PC-9 (cell line): ENCODE data around the gene TMEM151A. TPM values are rescaled to one million over a fixed set of nuclear protein-coding genes. Genes with fewer than 3 reads are reported as not detected.

Source experiments
- BruUV-seq: library from RNA; stranded (reverse); fragments of 400-500 nt; replicated peaks from 2 replicates; lab custom pipeline; 2021; lab: Mats Ljungman, UMichigan
- CTCF ChIA-PET: fragments of 300-600 bp; sonication (Branson Sonifier 250); formaldehyde crosslinking; loops from one replicate; lab custom pipeline; 2022; ENCODE audit warnings: antibody characterized with exemption; lab: Charles Lee
- POLR2A ChIA-PET: fragments of 300-600 bp; sonication (Branson Sonifier 250); formaldehyde crosslinking; loops from one replicate; lab custom pipeline; 2022; ENCODE audit warnings: antibody characterized with exemption; ENCODE audit not compliant: unreplicated experiment; lab: Charles Lee
- DNase-seq, 2 experiments: peaks; one replicate each; pipeline versions ENCODE4 v3.0.0 to v3.0.0-alpha.2; 2015 to 2022; ENCODE audit warnings: mixed read lengths in 1 of 2
- H2AFZ ChIP-seq: fragments of 200-600 bp; sonication (generic); 2 replicates; pipeline ENCODE4 v1.8.1; 2017; ENCODE audit warnings: antibody characterized with exemption
- H3F3A ChIP-seq: fragments of 200-600 bp; sonication (generic); 2 replicates; pipeline ENCODE4 v1.8.1; 2017; ENCODE audit warnings: antibody characterized with exemption, mild to moderate bottlenecking, low read depth; ENCODE audit not compliant: insufficient read depth
- H3K27ac ChIP-seq: fragments of 200-600 bp; sonication (generic); 2 replicates; pipeline ENCODE4 v1.6.1; 2016; ENCODE audit warnings: mixed run types
- H3K27me3 ChIP-seq: fragments of 200-600 bp; sonication (generic); 2 replicates; pipeline ENCODE4 v1.6.1; 2016; ENCODE audit warnings: low read depth, mixed run types; ENCODE audit not compliant: insufficient read depth
- H3K36me3 ChIP-seq: fragments of 200-600 bp; sonication (generic); 2 replicates; pipeline ENCODE4 v1.6.1; 2016; ENCODE audit warnings: low read depth, mixed run types
- H3K4me1 ChIP-seq: fragments of 200-600 bp; sonication (generic); replicated peaks from 2 replicates; pipeline ENCODE4 v1.6.1; 2016; ENCODE audit warnings: mixed run types; ENCODE audit not compliant: insufficient read depth
- H3K4me2 ChIP-seq: fragments of 200-600 bp; sonication (generic); 2 replicates; pipeline ENCODE4 v1.6.1; 2017; ENCODE audit warnings: mixed run types
- H3K4me3 ChIP-seq: fragments of 200-600 bp; sonication (generic); 2 replicates; pipeline ENCODE4 v1.6.1; 2016; ENCODE audit warnings: mixed run types
- H3K79me2 ChIP-seq: fragments of 200-600 bp; sonication (generic); 2 replicates; pipeline ENCODE4 v1.6.1; 2017; ENCODE audit warnings: low read depth, mixed run types
- H3K9me2 ChIP-seq: fragments of 200-600 bp; sonication (generic); 2 replicates; pipeline ENCODE4 v1.8.1; 2017; ENCODE audit warnings: mild to moderate bottlenecking; ENCODE audit not compliant: insufficient read depth
- H3K9me3 ChIP-seq: fragments of 200-600 bp; sonication (generic); 2 replicates; pipeline ENCODE4 v1.8.1; 2016; ENCODE audit warnings: low read depth; ENCODE audit not compliant: insufficient read depth
- H4K20me1 ChIP-seq: fragments of 200-600 bp; sonication (generic); 2 replicates; pipeline ENCODE4 v1.8.1; 2017; ENCODE audit not compliant: insufficient read depth
- EZH2 ChIP-seq: fragments of 200-600 bp; sonication (generic); IDR thresholded peaks from 2 replicates; pipeline ENCODE4 v1.8.0; 2017; ENCODE audit warnings: antibody characterized with exemption, low read depth
- intact Hi-C: fragments of 100-400 bp; cut with micrococcal nuclease; formaldehyde crosslinking; loops from one replicate; pipeline ENCODE4 v1.10.0; 2022; ENCODE audit not compliant: unreplicated experiment
- total RNA-seq: library from RNA; stranded (reverse); gene quantifications from 2 replicates; pipeline ENCODE4 v1.2.3, GENCODE V29; 2021
- TF ChIP-seq, protein P1 (sequence below): fragments of 200-600 bp; sonication (generic); conservative IDR thresholded peaks from 2 replicates; pipeline ENCODE4 v1.6.1; 2017; ENCODE audit warnings: mixed run types, antibody characterized with exemption, mild to moderate bottlenecking, moderate library complexity

TMEM151A gene
- total RNA-seq, 1 experiment from 2014 or later, result 0.22 TPM

DNA sequence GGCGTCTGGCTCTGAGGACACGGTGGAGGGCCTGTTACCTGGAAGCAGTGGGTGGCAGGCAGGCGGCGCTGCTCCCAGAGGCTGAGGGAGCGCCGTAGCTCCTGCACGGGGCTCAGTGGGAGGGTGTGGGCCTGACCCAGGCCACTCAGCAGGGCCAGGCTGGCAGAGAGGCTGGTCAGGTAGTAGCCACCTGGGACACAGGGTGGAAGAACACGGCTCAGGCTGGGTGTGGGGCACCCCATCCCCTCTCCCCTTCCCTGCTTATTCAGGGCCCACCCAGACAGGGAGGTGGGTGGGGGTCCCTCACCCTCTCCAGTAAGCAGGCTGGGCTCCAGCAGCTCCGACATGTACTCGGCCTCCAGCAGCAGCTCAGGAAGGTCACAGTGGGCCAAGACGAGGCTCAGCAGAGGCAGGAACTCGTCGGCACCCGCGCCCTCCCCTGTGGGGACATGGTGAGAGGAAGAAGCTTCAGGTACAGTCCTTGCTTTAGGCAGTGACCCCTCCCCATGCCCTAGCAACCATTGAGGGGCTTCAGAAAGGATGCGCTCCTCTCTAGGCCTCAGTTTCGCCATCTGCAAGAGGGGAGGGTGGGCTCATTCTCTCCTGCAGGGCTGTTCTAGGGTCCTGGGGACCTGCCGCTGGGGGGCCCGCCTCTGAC lies 41.7 kb downstream of the TMEM151A start:
- H3K4me2 ChIP-seq, result no peak overlapping the region
- ChIA-PET POLR2A (no interaction called here), CTCF (no interaction called here)
- no peaks in the 10 kb centered on the region for H3K9me2 ChIP-seq
- H2AFZ ChIP-seq, result no peak overlapping the region
- peaks cover 26% of the 10 kb centered on the region; the same call in 1 of the 2 replicates for H3F3A ChIP-seq
- H3K4me3 ChIP-seq, result no peak overlapping the region
- H3K79me2 ChIP-seq, result peaks cover 8% of the 10 kb centered on the region; the same call in 1 of the 2 replicates
- no peak for DNase-seq
- peaks cover 20% of the 10 kb centered on the region for H3K4me1 ChIP-seq
- H4K20me1 ChIP-seq, result peaks cover 8% of the 10 kb centered on the region
- no peaks in the 10 kb centered on the region for H3K9me3 ChIP-seq
- intact Hi-C loops, result no loop called here
- H3K27me3 ChIP-seq, result no peaks in the 10 kb centered on the region
- no peak overlapping the region for H3K27ac ChIP-seq
- BruUV-seq, result no TSS peak
- TF ChIP-seq, protein P1, sequence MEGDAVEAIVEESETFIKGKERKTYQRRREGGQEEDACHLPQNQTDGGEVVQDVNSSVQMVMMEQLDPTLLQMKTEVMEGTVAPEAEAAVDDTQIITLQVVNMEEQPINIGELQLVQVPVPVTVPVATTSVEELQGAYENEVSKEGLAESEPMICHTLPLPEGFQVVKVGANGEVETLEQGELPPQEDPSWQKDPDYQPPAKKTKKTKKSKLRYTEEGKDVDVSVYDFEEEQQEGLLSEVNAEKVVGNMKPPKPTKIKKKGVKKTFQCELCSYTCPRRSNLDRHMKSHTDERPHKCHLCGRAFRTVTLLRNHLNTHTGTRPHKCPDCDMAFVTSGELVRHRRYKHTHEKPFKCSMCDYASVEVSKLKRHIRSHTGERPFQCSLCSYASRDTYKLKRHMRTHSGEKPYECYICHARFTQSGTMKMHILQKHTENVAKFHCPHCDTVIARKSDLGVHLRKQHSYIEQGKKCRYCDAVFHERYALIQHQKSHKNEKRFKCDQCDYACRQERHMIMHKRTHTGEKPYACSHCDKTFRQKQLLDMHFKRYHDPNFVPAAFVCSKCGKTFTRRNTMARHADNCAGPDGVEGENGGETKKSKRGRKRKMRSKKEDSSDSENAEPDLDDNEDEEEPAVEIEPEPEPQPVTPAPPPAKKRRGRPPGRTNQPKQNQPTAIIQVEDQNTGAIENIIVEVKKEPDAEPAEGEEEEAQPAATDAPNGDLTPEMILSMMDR, result no peak
- no peak for TF ChIP-seq EZH2
- no peaks in the 10 kb centered on the region for H3K36me3 ChIP-seq

DNA sequence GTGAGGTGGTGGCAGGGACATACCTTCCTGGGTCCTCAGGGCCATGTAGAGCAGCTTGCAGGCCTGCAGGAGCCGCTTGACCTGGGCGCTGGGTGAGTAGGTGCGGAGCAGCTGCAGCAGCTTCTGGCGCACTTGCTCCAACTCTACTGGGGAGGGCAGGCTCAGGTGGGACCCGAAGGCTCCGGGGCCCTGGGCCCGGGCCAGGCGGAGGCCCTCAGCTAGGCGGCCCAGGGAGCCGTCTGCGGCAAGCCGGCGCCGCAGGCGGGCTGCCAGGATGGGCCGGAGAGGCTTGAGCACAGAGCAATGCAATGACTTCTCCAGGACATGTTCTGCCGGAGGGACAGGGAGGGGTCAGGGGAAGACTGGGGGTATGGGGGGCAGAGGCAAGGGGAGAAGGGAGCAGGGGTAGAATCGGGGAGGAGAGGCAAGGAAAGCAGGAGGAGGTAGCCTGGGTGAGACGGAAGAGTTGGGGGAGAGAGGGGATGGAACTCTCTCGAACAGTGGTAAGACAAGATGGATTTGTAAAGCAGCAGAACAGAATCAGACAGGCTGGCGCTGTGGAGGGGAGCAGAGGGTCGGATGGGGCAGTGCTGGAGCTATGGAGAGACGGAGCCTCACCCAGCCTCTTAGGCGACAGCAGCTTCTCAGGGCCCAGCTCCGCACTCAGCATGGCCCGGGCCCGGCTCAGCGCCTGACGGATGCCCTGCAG lies 42.4 kb downstream of the TMEM151A start:
- Histone ChIP-seq H3K9me2 (no peaks in the 10 kb centered on the region), H2AFZ (no peak overlapping the region), H3F3A (peaks cover 26% of the 10 kb centered on the region; the same call in 1 of the 2 replicates), H3K9me3 (no peaks in the 10 kb centered on the region), H3K4me1 (peaks cover 16% of the 10 kb centered on the region), H3K79me2 (peaks cover 8% of the 10 kb centered on the region; the same call in 1 of the 2 replicates), H3K27me3 (no peaks in the 10 kb centered on the region), H3K4me2 (no peak overlapping the region), H3K36me3 (no peaks in the 10 kb centered on the region), H3K27ac (no peak overlapping the region), H3K4me3 (no peak overlapping the region), H4K20me1 (peaks cover 8% of the 10 kb centered on the region)
- DNase-seq, result no peak
- intact Hi-C loops, result no loop called here
- ChIA-PET POLR2A (no interaction called here), CTCF (interaction anchor here (1.0 to 2.8 kb wide), 2 partner anchors 10 to 22 kb away, joined by 3 to 30 read pairs; no protein-coding TSS in a partner anchor)
- no TSS peak for BruUV-seq
- no peak for TF ChIP-seq EZH2
- TF ChIP-seq, protein P1, result no peak

DNA sequence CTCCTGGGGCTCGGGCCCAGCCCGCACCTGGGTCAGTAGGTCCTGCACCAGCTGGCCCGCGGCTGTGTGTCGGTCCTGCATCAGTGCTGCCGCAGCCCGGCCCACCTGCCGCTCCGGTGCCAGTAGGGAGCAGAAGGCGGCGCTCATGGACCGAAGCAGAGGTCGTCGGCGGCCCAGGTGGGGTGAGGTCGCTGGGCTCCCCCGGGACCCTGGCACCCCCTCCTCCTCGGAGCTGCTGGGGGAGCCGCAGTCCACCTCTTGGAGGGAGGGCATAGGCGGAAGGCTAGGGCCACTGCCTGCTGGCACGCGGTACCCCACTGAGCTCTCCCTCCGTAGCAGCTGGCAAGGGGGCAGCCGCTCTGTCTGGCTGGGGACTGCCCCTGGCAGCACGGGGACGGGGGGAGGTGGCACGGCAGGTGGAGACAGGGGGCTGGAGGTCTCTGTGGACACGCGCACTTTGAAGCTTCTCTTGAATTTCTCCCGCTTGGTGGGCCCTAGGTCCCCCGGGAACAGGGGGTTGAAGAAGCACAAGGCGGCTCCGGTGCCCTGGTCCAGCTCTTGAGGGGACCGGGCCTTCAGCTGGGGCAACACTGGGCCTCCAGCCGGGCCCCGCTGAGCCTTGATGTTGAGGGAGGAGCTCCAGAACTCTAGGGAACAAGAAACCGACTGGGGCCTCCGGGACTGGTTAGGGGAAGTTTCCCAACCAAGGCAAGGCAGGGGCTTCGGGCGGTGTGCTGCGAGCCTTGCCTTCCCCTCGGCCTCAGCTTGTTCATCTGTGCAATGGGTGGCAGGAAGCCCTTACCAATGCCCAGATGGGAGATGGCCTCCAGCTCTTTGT lies 43.1 kb downstream of the TMEM151A start:
- peak overlapping the region; percentile 82 for H3K4me2 ChIP-seq
- intact Hi-C loops, result no loop called here
- no peak overlapping the region for H2AFZ ChIP-seq
- no peaks in the 10 kb centered on the region for H3K36me3 ChIP-seq
- H3K9me3 ChIP-seq, result no peaks in the 10 kb centered on the region
- no peak overlapping the region for H3K27ac ChIP-seq
- no peaks in the 10 kb centered on the region for H3K9me2 ChIP-seq
- H4K20me1 ChIP-seq, result peaks cover 8% of the 10 kb centered on the region
- CTCF ChIA-PET, result interaction anchor here (1.0 to 2.8 kb wide), 5 partner anchors 9 to 117 kb away, joined by 3 to 30 read pairs (median 3); no protein-coding TSS in a partner anchor
- H3K27me3 ChIP-seq, result no peaks in the 10 kb centered on the region
- peaks cover 16% of the 10 kb centered on the region for H3K4me1 ChIP-seq
- H3K4me3 ChIP-seq, result peak overlapping the region; percentile 79
- H3K79me2 ChIP-seq, result peaks cover 8% of the 10 kb centered on the region; the same call in 1 of the 2 replicates
- TF ChIP-seq, protein P1, result no peak
- TF ChIP-seq EZH2, result no peak
- H3F3A ChIP-seq, result peaks cover 26% of the 10 kb centered on the region; the same call in 1 of the 2 replicates
- POLR2A ChIA-PET, result interaction anchor here (0.6 to 2.0 kb wide), 2 partner anchors 22 to 692 kb away, joined by 8 to 46 read pairs; no protein-coding TSS in a partner anchor
- DNase-seq, result no peak
- BruUV-seq, result no TSS peak
